Measurements from ENCODE around the gene SSR1. TPM values are rescaled to one million over a fixed set of nuclear protein-coding genes. Genes with fewer than 3 reads are reported as not detected.
"Not testable (repeated sequence)": the region's sequence is repeated elsewhere in the genome, so short reads cannot be mapped to it uniquely, and the experiment has no call there.

SSR1 gene
- polyA plus RNA-seq, 1 donor from 2014 or later: 125 TPM

- Mint-ChIP-seq H3K4me3 (no peak overlapping the region), H3K27ac (no peak overlapping the region), H3K36me3 (no peaks in the 10 kb centered on the region), H3K4me1 (peaks cover 0 to 1% (median 0%) of the 10 kb centered on the region in 3 donors), H3K9me3 (no peaks in the 10 kb centered on the region), H3K27me3 (peaks cover 1% of the 10 kb centered on the region)
These were observed 18.5 kb upstream of the SSR1 start for GRCh38 chr6:7331452-7331851.

GRCh38 chr6:7328243-7328642 is 15.2 kb upstream of the SSR1 start:
- Mint-ChIP-seq H3K4me3 (no peak overlapping the region), H3K9me3 (no peaks in the 10 kb centered on the region), H3K27ac (no peak overlapping the region), H3K36me3 (no peaks in the 10 kb centered on the region), H3K27me3 (peaks cover 1% of the 10 kb centered on the region), H3K4me1 (peaks cover 8 to 16% (median 10%) of the 10 kb centered on the region in 3 donors)

- peaks cover 8 to 16% (median 10%) of the 10 kb centered on the region in 3 donors for H3K4me1 Mint-ChIP-seq
These were observed 12.8 kb upstream of the SSR1 start for GRCh38 chr6:7325750-7326149.

GRCh38 chr6:7324520-7324919 is 11.5 kb upstream of the SSR1 start:
- Mint-ChIP-seq H3K36me3 (no peaks in the 10 kb centered on the region), H3K27me3 (peaks cover 1% of the 10 kb centered on the region), H3K9me3 (no peaks in the 10 kb centered on the region), H3K27ac (peak overlapping the region; percentile 7 to 29 (median 13)), H3K4me3 (peak overlapping the region in 3 of 4 donors; percentile 10 to 80 (median 25)), H3K4me1 (peaks cover 8 to 16% (median 10%) of the 10 kb centered on the region in 3 donors)

More at GRCh38 chr6:7325750-7326149, 12.8 kb upstream of the SSR1 start:
- Mint-ChIP-seq H3K27ac (no peak overlapping the region), H3K36me3 (no peaks in the 10 kb centered on the region), H3K4me3 (no peak overlapping the region), H3K9me3 (no peaks in the 10 kb centered on the region), H3K27me3 (peaks cover 1% of the 10 kb centered on the region)

- peaks cover 8 to 16% (median 10%) of the 10 kb centered on the region in 3 donors for H3K4me1 Mint-ChIP-seq
- no peak overlapping the region for H3K27ac Mint-ChIP-seq
- H3K4me3 Mint-ChIP-seq: no peak overlapping the region
- H3K36me3 Mint-ChIP-seq: no peaks in the 10 kb centered on the region
- H3K9me3 Mint-ChIP-seq: no peaks in the 10 kb centered on the region
- peaks cover 1% of the 10 kb centered on the region for H3K27me3 Mint-ChIP-seq
These were observed 10.1 kb upstream of the SSR1 start for GRCh38 chr6:7323074-7323473.

DNA sequence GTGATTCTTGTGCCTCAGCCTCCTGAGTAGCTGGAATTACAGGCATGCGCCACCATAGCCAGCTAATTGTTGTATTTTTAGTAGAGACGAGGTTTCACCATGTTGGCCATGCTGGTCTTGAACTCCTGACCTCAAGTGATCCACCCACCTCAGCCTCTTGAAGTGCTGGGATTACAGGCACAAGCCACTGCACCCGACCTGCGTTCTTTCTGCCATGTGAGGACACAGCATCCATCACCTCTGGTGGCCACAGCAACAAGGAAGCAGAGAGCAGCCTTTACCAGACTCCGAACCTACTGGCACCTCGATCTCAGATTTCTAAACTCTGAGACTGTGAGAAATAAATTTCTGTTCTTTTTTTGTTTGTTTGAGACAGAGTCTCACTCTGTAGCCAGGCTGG is 8.9 kb upstream of the SSR1 start:
- H3K4me1 Mint-ChIP-seq: peaks cover 8 to 16% (median 10%) of the 10 kb centered on the region in 3 donors
- H3K9me3 Mint-ChIP-seq, H3K4me3 Mint-ChIP-seq, H3K27me3 Mint-ChIP-seq, H3K27ac Mint-ChIP-seq, H3K36me3 Mint-ChIP-seq: not testable (repeated sequence)

- H3K9me3 Mint-ChIP-seq, H3K27ac Mint-ChIP-seq, H3K36me3 Mint-ChIP-seq, H3K4me3 Mint-ChIP-seq, H3K27me3 Mint-ChIP-seq, H3K4me1 Mint-ChIP-seq: not testable (repeated sequence)
These were observed 6.4 kb upstream of the SSR1 start for GRCh38 chr6:7319406-7319805.

DNA sequence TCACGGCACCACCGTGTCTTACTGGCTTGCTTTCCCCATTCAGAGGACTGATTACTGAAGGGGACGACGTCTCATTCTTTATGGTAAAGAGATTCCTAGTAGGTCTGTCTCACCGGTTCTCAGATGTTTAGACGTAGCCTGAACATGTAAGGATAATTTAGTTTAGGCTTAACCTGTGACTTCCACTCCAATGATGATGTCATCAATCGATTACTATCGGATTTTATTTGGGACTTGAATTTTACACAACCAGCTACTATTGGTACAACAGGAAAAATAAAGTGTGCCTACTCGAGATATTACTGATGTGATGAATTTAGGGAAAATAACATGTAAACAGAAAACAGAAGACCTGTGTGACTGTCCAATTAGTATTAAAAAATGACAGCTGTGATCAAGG is 4.5 kb upstream of the SSR1 start:
- no peak overlapping the region for H3K4me3 Mint-ChIP-seq
- peaks cover 0 to 18% (median 5%) of the 10 kb centered on the region in 3 donors for H3K4me1 Mint-ChIP-seq
- H3K27me3 Mint-ChIP-seq: no peaks in the 10 kb centered on the region
- H3K27ac Mint-ChIP-seq: peak overlapping the region in 1 of 3 donors; percentile 35
- peaks cover 2% of the 10 kb centered on the region for H3K36me3 Mint-ChIP-seq
- H3K9me3 Mint-ChIP-seq: no peaks in the 10 kb centered on the region

GRCh38 chr6:7316658-7317533 is 3.9 kb upstream of the SSR1 start:
- peaks cover 2% of the 10 kb centered on the region for H3K36me3 Mint-ChIP-seq
- no peaks in the 10 kb centered on the region for H3K27me3 Mint-ChIP-seq
- no peak overlapping the region for H3K4me3 Mint-ChIP-seq
- peaks cover 4 to 23% (median 10%) of the 10 kb centered on the region in 3 donors for H3K4me1 Mint-ChIP-seq
- H3K27ac Mint-ChIP-seq: peak overlapping the region in 1 of 3 donors; percentile 72
- no peaks in the 10 kb centered on the region for H3K9me3 Mint-ChIP-seq

GRCh38 chr6:7315948-7316365 is 3.0 kb upstream of the SSR1 start:
- peaks cover 2% of the 10 kb centered on the region for H3K36me3 Mint-ChIP-seq
- no peaks in the 10 kb centered on the region for H3K27me3 Mint-ChIP-seq
- H3K4me1 Mint-ChIP-seq: peaks cover 9 to 31% (median 19%) of the 10 kb centered on the region in 3 donors
- peak overlapping the region in 1 of 4 donors; percentile 51 for H3K4me3 Mint-ChIP-seq
- no peaks in the 10 kb centered on the region for H3K9me3 Mint-ChIP-seq
- H3K27ac Mint-ChIP-seq: peak overlapping the region in 1 of 3 donors; percentile 72

DNA sequence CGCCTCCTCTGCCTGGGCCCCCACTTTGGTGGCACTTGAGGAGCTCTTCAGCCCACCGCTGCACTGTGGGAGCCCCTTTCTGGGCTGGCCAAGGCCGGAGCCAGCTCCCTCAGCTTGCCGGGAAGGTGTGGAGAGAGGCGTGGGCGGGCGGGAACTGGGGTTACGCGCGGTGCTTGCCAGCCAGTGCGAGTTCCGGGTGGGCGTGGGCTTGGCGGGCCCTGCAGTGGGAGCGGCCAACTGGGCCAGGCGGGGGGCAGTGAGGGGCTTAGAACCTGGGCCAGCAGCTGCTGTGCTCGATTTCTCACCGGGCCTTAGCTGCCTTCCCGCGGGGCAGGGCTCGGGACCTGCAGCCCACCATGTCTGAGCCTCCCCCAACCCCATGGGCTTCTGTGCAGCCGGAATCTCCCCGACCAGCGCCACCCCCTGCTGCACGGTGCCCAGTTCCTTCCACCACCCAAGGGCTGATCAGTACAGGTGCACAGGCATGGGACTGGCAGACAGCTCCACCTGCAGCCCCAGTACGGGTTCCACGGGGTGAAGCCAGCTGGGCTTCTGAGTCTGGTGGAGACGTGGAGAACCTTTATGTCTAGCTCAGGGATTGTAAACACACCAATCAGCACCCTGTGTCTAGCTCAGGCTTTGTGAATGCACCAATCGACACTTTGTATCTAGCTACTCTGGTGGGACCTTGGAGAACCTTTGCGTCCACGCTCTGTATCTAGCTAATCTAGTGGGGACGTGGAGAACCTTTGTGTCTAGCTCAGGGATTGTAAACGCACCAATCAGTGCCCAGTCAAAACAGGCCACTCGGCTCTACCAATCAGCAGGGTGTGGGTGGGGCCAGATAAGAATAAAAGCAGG is 2.3 kb upstream of the SSR1 start:
- not testable (repeated sequence) for H3K9me3 Mint-ChIP-seq, H3K27me3 Mint-ChIP-seq, H3K36me3 Mint-ChIP-seq
- Mint-ChIP-seq H3K4me3 (peak overlapping the region in 1 of 4 donors; percentile 97), H3K27ac (peak overlapping the region in 1 of 3 donors; percentile 72), H3K4me1 (peaks cover 13 to 32% (median 22%) of the 10 kb centered on the region in 3 donors)

DNA sequence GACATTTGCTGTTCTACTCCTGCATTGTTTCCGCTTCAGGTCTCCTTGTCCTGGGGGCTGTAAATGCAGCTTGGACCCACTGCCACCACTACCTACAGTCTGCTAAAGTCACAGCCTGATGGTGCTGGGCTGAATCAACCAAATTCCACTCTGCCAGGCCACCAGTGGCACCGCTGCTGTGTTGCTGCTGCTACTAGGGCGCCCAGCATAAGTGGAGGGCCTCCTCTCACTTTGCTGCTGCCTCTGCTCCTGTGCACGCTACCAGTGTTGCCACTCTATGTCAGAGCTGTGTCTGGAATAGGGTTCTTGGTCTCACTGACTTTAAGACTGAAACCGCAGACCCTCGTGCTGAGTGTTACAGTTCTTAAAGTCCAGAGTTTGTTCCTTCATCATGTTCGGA is 1.4 kb upstream of the SSR1 start:
- Mint-ChIP-seq H3K36me3 (peaks cover 2% of the 10 kb centered on the region), H3K4me1 (peaks cover 19 to 32% (median 27%) of the 10 kb centered on the region in 3 donors), H3K27ac (peak overlapping the region in 1 of 3 donors; percentile 73), H3K27me3 (no peaks in the 10 kb centered on the region), H3K9me3 (no peaks in the 10 kb centered on the region), H3K4me3 (peak overlapping the region; percentile 30 to 97 (median 73))

DNA sequence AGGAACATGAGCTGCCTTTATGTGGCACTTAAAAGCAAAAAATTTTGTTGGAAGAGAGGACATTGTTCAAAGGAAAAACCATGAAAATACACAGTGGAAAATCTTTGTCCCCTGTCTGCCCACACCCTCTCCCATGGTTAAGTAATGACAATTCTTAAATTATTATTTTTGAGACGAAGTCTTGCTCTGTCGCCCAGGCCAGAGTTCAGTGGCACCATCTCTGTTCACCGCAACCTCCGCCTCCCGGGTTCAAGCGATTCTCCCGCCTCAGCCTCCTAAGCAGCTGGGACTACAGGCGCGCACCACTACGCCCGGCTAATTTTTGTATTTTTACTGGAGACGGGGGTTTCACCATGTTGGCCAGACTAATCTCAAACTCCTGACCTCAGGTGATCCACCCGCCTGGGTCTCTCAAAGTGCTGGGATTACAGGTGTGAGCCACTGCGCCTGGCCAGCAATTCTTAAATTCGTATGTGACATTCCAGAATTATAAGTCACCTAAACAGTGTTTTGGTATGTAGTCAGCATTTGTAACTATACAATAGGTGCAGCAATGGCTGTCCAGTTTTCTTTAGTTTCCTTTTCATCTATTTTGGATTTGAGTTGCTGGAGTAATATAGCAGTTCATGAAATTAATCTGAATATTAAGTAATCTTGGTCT is 636 bp upstream of the SSR1 start:
- Mint-ChIP-seq H3K4me3 (peak overlapping the region; percentile 93 to 98 (median 96)), H3K27me3 (no peaks in the 10 kb centered on the region), H3K4me1 (peaks cover 24 to 37% (median 28%) of the 10 kb centered on the region in 3 donors), H3K9me3 (no peaks in the 10 kb centered on the region), H3K27ac (peak overlapping the region; percentile 73 to 93 (median 90)), H3K36me3 (peaks cover 2% of the 10 kb centered on the region)

GRCh38 chr6:7311917-7312615 is 933 bp downstream of the SSR1 start:
- peak overlapping the region; percentile 93 to 98 (median 96) for H3K4me3 Mint-ChIP-seq
- peak overlapping the region; percentile 73 to 93 (median 90) for H3K27ac Mint-ChIP-seq
- H3K9me3 Mint-ChIP-seq: no peaks in the 10 kb centered on the region
- H3K36me3 Mint-ChIP-seq: peaks cover 2% of the 10 kb centered on the region
- H3K4me1 Mint-ChIP-seq: peaks cover 30 to 48% (median 37%) of the 10 kb centered on the region in 3 donors
- H3K27me3 Mint-ChIP-seq: no peaks in the 10 kb centered on the region

All from IgD-negative memory B cell (primary cell).